ENCODE measurements around the gene ASMT. TPM values are rescaled to one million over a fixed set of nuclear protein-coding genes. Genes with fewer than 3 reads are reported as not detected.
A peak's percentile ranks its signal among the peaks of the same experiment; 100 is the strongest.

Gene ASMT
- polyA plus RNA-seq, 1 of the 3 experiments (the other 2 are of a cell fraction): 0.26 TPM

DNA sequence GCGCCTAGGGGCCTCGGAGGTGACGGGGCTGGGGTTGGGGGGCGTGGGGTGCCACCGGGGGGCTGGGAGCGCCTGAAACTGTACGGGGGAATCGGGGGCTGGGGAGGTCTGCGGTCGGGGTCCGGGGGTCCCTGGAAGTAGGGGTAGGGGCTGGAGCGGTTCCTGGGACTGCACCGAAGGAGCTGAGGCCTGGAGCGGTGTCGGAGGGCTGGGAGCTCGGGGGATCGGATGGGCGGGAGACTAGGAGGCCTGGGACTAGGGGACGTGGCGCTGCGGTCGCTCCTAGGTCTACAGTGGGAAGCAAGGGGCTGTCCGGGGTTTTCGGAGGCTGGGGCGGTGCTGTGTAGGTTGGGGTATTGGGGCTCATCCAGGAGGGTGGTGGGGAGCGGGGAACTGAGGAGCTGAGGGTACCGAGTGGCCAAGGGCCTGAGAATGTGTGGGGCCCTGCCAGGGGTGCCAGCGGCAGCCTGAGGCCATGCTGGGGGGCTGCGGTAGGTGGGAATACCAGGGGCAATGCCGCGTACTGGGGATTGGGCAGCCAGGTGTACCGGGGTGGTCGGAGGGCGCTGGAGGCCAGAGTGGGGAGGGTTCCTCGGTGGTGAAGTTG, 22.9 kb upstream of the ASMT start:
- peak overlapping the region; percentile 88 for H3K9ac ChIP-seq
- peaks cover 49% of the 10 kb centered on the region for H3K79me2 ChIP-seq (ENCODE audit: insufficient read depth)
- 1% methylated on average over 13 of the region's 35 CpGs for WGBS (ENCODE audit: low lambda C conversion rate)
- peak overlapping the region; percentile 99 for H3K4me2 ChIP-seq
- DNase-seq: peak; percentile 50
- no peak overlapping the region for H2AFZ ChIP-seq (ENCODE audit: low read depth)
- H3K9me2 ChIP-seq: no peaks in the 10 kb centered on the region
- H3K4me3 ChIP-seq (ENCODE audit: low read depth in 2 of 2, low read length in 1 of 2): peak overlapping the region; percentile 61 to 84
- H3F3A ChIP-seq (replicated peaks; ENCODE audit: insufficient read depth): no peaks in the 10 kb centered on the region
- ChIA-PET POLR2A (no interaction called here), CTCF (no interaction called here)
- H3K9me3 ChIP-seq: no peaks in the 10 kb centered on the region
- H3K27ac ChIP-seq (ENCODE audit: low read depth in 2 of 2, low read length in 1 of 2): peak overlapping the region; percentile 28 to 76; a peak in 3 of 4 replicates
- H4K20me1 ChIP-seq (ENCODE audit: insufficient read depth): peaks cover 34% of the 10 kb centered on the region
- TF ChIP-seq SIN3A (IDR thresholded peaks at IDR 0.05; ENCODE audit: borderline replicate concordance, low read depth, low read length) (no peak), YY1 (IDR thresholded peaks at IDR 0.05; ENCODE audit: low read depth) (no peak), EZH2phosphoT487 (IDR thresholded peaks at IDR 0.05; ENCODE audit: borderline replicate concordance, low read depth) (no peak), NRF1 (IDR thresholded peaks at IDR 0.05; ENCODE audit: low read depth, low read length) (no peak), IRF3 (IDR thresholded peaks at IDR 0.05; ENCODE audit: low read depth, low read length) (no peak), SMC3 (IDR thresholded peaks at IDR 0.05; ENCODE audit: low read depth, low read length) (no peak), CHD2 (IDR thresholded peaks at IDR 0.05; ENCODE audit: low read length, partially characterized antibody) (no peak), RAD21 (IDR thresholded peaks at IDR 0.05; ENCODE audit: low read length) (no peak), RFX5 (IDR thresholded peaks at IDR 0.05; ENCODE audit: low read length) (no peak), POLR2AphosphoS5 (IDR thresholded peaks at IDR 0.05; ENCODE audit: low read depth, low read length) (no peak), ELF1 (IDR thresholded peaks at IDR 0.05) (no peak), TAF1 (IDR thresholded peaks at IDR 0.05; ENCODE audit: borderline replicate concordance, low read depth, low read length) (no peak), RXRA (IDR thresholded peaks at IDR 0.05; ENCODE audit: borderline replicate concordance, low read depth) (no peak), FOXJ3 (CRISPR knock-in tag; IDR thresholded peaks at IDR 0.05) (no peak), TEAD4 (IDR thresholded peaks at IDR 0.05; ENCODE audit: borderline replicate concordance, insufficient read depth) (no peak), FOSL2 (IDR thresholded peaks at IDR 0.05; ENCODE audit: borderline replicate concordance, low read depth) (no peak)
- TF ChIP-seq, protein P1, sequence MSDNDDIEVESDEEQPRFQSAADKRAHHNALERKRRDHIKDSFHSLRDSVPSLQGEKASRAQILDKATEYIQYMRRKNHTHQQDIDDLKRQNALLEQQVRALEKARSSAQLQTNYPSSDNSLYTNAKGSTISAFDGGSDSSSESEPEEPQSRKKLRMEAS (IDR thresholded peaks at IDR 0.05; ENCODE audit: low read depth): no peak
- TF ChIP-seq, protein P2, sequence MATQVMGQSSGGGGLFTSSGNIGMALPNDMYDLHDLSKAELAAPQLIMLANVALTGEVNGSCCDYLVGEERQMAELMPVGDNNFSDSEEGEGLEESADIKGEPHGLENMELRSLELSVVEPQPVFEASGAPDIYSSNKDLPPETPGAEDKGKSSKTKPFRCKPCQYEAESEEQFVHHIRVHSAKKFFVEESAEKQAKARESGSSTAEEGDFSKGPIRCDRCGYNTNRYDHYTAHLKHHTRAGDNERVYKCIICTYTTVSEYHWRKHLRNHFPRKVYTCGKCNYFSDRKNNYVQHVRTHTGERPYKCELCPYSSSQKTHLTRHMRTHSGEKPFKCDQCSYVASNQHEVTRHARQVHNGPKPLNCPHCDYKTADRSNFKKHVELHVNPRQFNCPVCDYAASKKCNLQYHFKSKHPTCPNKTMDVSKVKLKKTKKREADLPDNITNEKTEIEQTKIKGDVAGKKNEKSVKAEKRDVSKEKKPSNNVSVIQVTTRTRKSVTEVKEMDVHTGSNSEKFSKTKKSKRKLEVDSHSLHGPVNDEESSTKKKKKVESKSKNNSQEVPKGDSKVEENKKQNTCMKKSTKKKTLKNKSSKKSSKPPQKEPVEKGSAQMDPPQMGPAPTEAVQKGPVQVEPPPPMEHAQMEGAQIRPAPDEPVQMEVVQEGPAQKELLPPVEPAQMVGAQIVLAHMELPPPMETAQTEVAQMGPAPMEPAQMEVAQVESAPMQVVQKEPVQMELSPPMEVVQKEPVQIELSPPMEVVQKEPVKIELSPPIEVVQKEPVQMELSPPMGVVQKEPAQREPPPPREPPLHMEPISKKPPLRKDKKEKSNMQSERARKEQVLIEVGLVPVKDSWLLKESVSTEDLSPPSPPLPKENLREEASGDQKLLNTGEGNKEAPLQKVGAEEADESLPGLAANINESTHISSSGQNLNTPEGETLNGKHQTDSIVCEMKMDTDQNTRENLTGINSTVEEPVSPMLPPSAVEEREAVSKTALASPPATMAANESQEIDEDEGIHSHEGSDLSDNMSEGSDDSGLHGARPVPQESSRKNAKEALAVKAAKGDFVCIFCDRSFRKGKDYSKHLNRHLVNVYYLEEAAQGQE (IDR thresholded peaks at IDR 0.05; ENCODE audit: low read depth, low read length): no peak
- H3K27me3 ChIP-seq (ENCODE audit: insufficient read depth): no peaks in the 10 kb centered on the region
- peaks cover 17 to 31% of the 10 kb centered on the region in 2 experiments for H3K36me3 ChIP-seq (replicated peaks in 1 of 2; ENCODE audit: control insufficient read depth in 1 of 2, insufficient read depth in 2 of 2, low read length in 1 of 2)
- H3K4me1 ChIP-seq (ENCODE audit: control insufficient read depth in 1 of 2, insufficient read depth in 2 of 2, low read depth in 1 of 2, low read length in 1 of 2): peaks cover 0 to 12% of the 10 kb centered on the region in 2 experiments; a peak in 2 of 4 replicates

Data from SK-N-SH (cell line).